ENCODE measurements around the gene HDAC11. TPM values are rescaled to one million over a fixed set of nuclear protein-coding genes. Genes with fewer than 3 reads are reported as not detected.

HDAC11 gene
- total RNA-seq, 2 donors from 2014 or later = 3.6 to 5.4 TPM

GRCh38 chr3:13550791-13551360, 70.8 kb downstream of the HDAC11 start:
- no peak overlapping the region for H3K27ac Mint-ChIP-seq
- peaks cover 39% of the 10 kb centered on the region for H3K27me3 Mint-ChIP-seq
- no peak for ATAC-seq (replicated peaks)

GRCh38 chr3:13552857-13553652, 72.9 kb downstream of the HDAC11 start:
- Mint-ChIP-seq H3K27ac (no peak overlapping the region), H3K36me3 (ENCODE audit: low read depth) (peaks cover 5% of the 10 kb centered on the region), H3K4me3 (no peak overlapping the region), H3K4me1 (peaks cover 6% of the 10 kb centered on the region), H3K9me3 (no peaks in the 10 kb centered on the region), H3K27me3 (peaks cover 35% of the 10 kb centered on the region)
- no peak for ATAC-seq (replicated peaks)

More at GRCh38 chr3:13550791-13551360, 70.8 kb downstream of the HDAC11 start:
- Mint-ChIP-seq H3K9me3 (no peaks in the 10 kb centered on the region), H3K4me1 (peaks cover 6% of the 10 kb centered on the region), H3K4me3 (no peak overlapping the region), H3K36me3 (ENCODE audit: low read depth) (peaks cover 5% of the 10 kb centered on the region)

GRCh38 chr3:13553686-13554085, 73.6 kb downstream of the HDAC11 start:
- Mint-ChIP-seq H3K27ac (no peak overlapping the region), H3K27me3 (peaks cover 35% of the 10 kb centered on the region), H3K9me3 (no peaks in the 10 kb centered on the region), H3K4me1 (peaks cover 6% of the 10 kb centered on the region), H3K4me3 (no peak overlapping the region), H3K36me3 (ENCODE audit: low read depth) (peaks cover 5% of the 10 kb centered on the region)
- ATAC-seq (replicated peaks) = no peak

GRCh38 chr3:13555753-13556152, 75.6 kb downstream of the HDAC11 start:
- H3K9me3 Mint-ChIP-seq = no peaks in the 10 kb centered on the region

More at GRCh38 chr3:13555753-13556152, 75.6 kb downstream of the HDAC11 start:
- peaks cover 42% of the 10 kb centered on the region for H3K27me3 Mint-ChIP-seq
- H3K4me1 Mint-ChIP-seq = no peaks in the 10 kb centered on the region
- no peak overlapping the region for H3K4me3 Mint-ChIP-seq
- no peak overlapping the region for H3K27ac Mint-ChIP-seq
- no peaks in the 10 kb centered on the region for H3K36me3 Mint-ChIP-seq (ENCODE audit: low read depth)
- no peak for ATAC-seq (replicated peaks)

Other genes with a start within 250 kb of the HDAC11 start
- 100 to 1,000 TPM in 1 of 2 donors, 10 to 100 TPM in 1; 86.9 to 146 TPM for gene NUP210, start 60.0 kb upstream of the HDAC11 start, total RNA-seq
- under 1 TPM in 1 of 2 donors, not detected in 1; 0.19 TPM for gene FBLN2, start 68.8 kb downstream of the HDAC11 start, total RNA-seq